NOMO-1 treated with dmso at 0.1 percent for 144 hours (cell line): ENCODE results near the gene OR8B8.
"Not testable (repeated sequence)": the region's sequence is repeated elsewhere in the genome, so short reads cannot be mapped to it uniquely, and the experiment has no call there.

Experiments
- DNase-seq: peaks from one replicate; lab custom pipeline; 2025; ENCODE audit not compliant: unreplicated experiment; lab: John Stamatoyannopoulos, UW

The OR8B8 gene

GRCh38 chr11:124442442-124442841, 3.1 kb downstream of the OR8B8 start:
- no peak for DNase-seq

GRCh38 chr11:124441519-124441918, 4.0 kb downstream of the OR8B8 start:
- no peak for DNase-seq

- DNase-seq = no peak
Measured at GRCh38 chr11:124441081-124441480, 4.4 kb downstream of the OR8B8 start.

GRCh38 chr11:124440608-124441007, 4.9 kb downstream of the OR8B8 start:
- no peak for DNase-seq

GRCh38 chr11:124434699-124435098, 10.8 kb downstream of the OR8B8 start:
- no peak for DNase-seq

- DNase-seq = no peak
Measured at GRCh38 chr11:124429599-124429998, 15.9 kb downstream of the OR8B8 start.

GRCh38 chr11:124424384-124424921, 21.0 kb downstream of the OR8B8 start, which contains the start of gene OR8B4:
TSS of gene OR8B4 (minus strand) at chr11:124424871. CDS start at chr11:124424871, 0 bp downstream.
- DNase-seq = no peak

- no peak for DNase-seq
Measured at GRCh38 chr11:124421043-124421442, 24.5 kb downstream of the OR8B8 start.

- peak; percentile 5 for DNase-seq
Measured at GRCh38 chr11:124415356-124415923, 30.1 kb downstream of the OR8B8 start.

GRCh38 chr11:124409906-124410305, 35.6 kb downstream of the OR8B8 start:
- DNase-seq = peak; percentile 27

- no peak for DNase-seq
Measured at GRCh38 chr11:124405581-124405980, 39.9 kb downstream of the OR8B8 start.

GRCh38 chr11:124403186-124403585, 42.3 kb downstream of the OR8B8 start:
- not testable (repeated sequence) for DNase-seq

GRCh38 chr11:124402326-124402922, 43.1 kb downstream of the OR8B8 start:
- DNase-seq = no peak

- no peak for DNase-seq
Measured at GRCh38 chr11:124398924-124399323, 46.6 kb downstream of the OR8B8 start, which contains the start of gene OR8B3. TSS of gene OR8B3 (minus strand) at chr11:124399024. CDS start at chr11:124397351, 1,673 bp downstream.

GRCh38 chr11:124396847-124397246, 48.6 kb downstream of the OR8B8 start:
- not testable (repeated sequence) for DNase-seq

GRCh38 chr11:124394408-124394807, 51.1 kb downstream of the OR8B8 start:
- no peak for DNase-seq
